ENCODE results near the gene SMYD3.

- no peak for TF ChIP-seq CTCF (IDR thresholded peaks at IDR 0.05 in 8 of 11, conservative IDR thresholded peaks at IDR 0.05 in 3 of 11)
- no peak for TF ChIP-seq POLR2A (IDR thresholded peaks at IDR 0.05)
Observed at GRCh38 chr1:246138781-246139180, 368.3 kb downstream of the SMYD3 start.

Data from spleen (tissue), 7 donors.